A673 (cell line): Measurements from ENCODE around the gene TOB2.

Experiments used
- CTCF ChIP-seq: fragments of 300-800, 200-600 bp; sonication (generic); conservative IDR thresholded peaks from 2 replicates; pipeline ENCODE4 v1.5.1; 2017; ENCODE audit warnings: low read depth, mild to moderate bottlenecking, antibody characterized with exemption, low read length, moderate library complexity, mixed read lengths
- EZH2 ChIP-seq: fragments of 200-600 bp; sonication (generic); IDR thresholded peaks from 2 replicates; pipeline ENCODE4 v1.6.1; 2017; ENCODE audit warnings: borderline replicate concordance, low read depth, mild to moderate bottlenecking, mixed read lengths, antibody characterized with exemption, low read length; ENCODE audit not compliant: poor library complexity, severe bottlenecking

GRCh38 chr22:41395531-41396240 is 50.9 kb downstream of the TOB2 start:
- TF ChIP-seq CTCF: no peak
- no peak for TF ChIP-seq EZH2
